Fibroblast of lung (primary cell): ENCODE results near the gene RB1. TPM values are rescaled to one million over a fixed set of nuclear protein-coding genes. Genes with fewer than 3 reads are reported as not detected.

Experiments used
- DNase-seq, 2 donors: peaks; one replicate each; pipeline versions ENCODE4 v3.0.0 to v3.0.0-alpha.2; 2010; ENCODE audit warnings: low read depth in 2 of 2
- H2AFZ ChIP-seq: 2 replicates; pipeline ENCODE4 v1.5.1; 2012; ENCODE audit warnings: low read length, control low read depth, inconsistent platforms
- H3K27ac ChIP-seq: 2 replicates; pipeline ENCODE4 v1.5.1; 2011; ENCODE audit warnings: low read length, control low read depth; ENCODE audit not compliant: insufficient read depth
- H3K27me3 ChIP-seq: 2 replicates; pipeline ENCODE4 v1.5.1; 2011; ENCODE audit warnings: mild to moderate bottlenecking, low read length; ENCODE audit not compliant: control insufficient read depth, insufficient read depth
- H3K36me3 ChIP-seq: 2 replicates; pipeline ENCODE4 v1.5.1; 2011; ENCODE audit warnings: low read length; ENCODE audit not compliant: control insufficient read depth, insufficient read depth
- H3K4me1 ChIP-seq: 2 replicates; pipeline ENCODE4 v1.5.1; 2011; ENCODE audit warnings: low read length; ENCODE audit not compliant: control insufficient read depth, insufficient read depth; ENCODE audit errors: extremely low read depth
- H3K4me2 ChIP-seq: 2 replicates; pipeline ENCODE4 v1.5.1; 2011; ENCODE audit warnings: low read length, control low read depth; ENCODE audit not compliant: insufficient read depth; ENCODE audit errors: extremely low read depth
- H3K4me3 ChIP-seq, 4 experiments: fragments of 200-600 bp in 1 of 4; sonication (generic) in 1 of 4; replicated peaks in 1 of 4; 2 replicates each; pipeline ENCODE4 v1.5.1; 2011 to 2016; ENCODE audit warnings: low read length in 4 of 4, low read depth in 3 of 4, mild to moderate bottlenecking in 3 of 4, control low read depth in 2 of 4, inconsistent platforms in 1 of 4, mixed read lengths in 1 of 4; ENCODE audit not compliant: insufficient read depth in 1 of 4; ENCODE audit errors: control extremely low read depth in 1 of 4
- H3K79me2 ChIP-seq: 2 replicates; pipeline ENCODE4 v1.5.1; 2012; ENCODE audit warnings: mild to moderate bottlenecking, low read length, inconsistent platforms; ENCODE audit not compliant: control insufficient read depth, insufficient read depth
- H3K9ac ChIP-seq: 2 replicates; pipeline ENCODE4 v1.5.1; 2011; ENCODE audit warnings: mild to moderate bottlenecking, low read length, control low read depth; ENCODE audit not compliant: insufficient read depth
- H3K9me3 ChIP-seq: 2 replicates; pipeline ENCODE4 v1.5.1; 2012; ENCODE audit warnings: low read depth, low read length; ENCODE audit not compliant: control insufficient read depth, insufficient read depth
- H4K20me1 ChIP-seq: 2 replicates; pipeline ENCODE4 v1.5.1; 2011; ENCODE audit warnings: low read length; ENCODE audit not compliant: control insufficient read depth, insufficient read depth; ENCODE audit errors: extremely low read depth
- CTCF ChIP-seq, 2 donors: IDR thresholded peaks in 1 of 2; conservative IDR thresholded peaks in 1 of 2; 1 replicate in 1 of 2; 2 replicates in 1 of 2; pipeline ENCODE4 v1.5.1; 2011 to 2012; ENCODE audit warnings: low read length in 2 of 2, control low read depth in 1 of 2, inconsistent platforms in 1 of 2, low read depth in 1 of 2, mild to moderate bottlenecking in 1 of 2
- EZH2 ChIP-seq: IDR thresholded peaks from 2 replicates; pipeline ENCODE4 v1.5.1; 2012; ENCODE audit warnings: low read length, control low read depth, mild to moderate bottlenecking; ENCODE audit errors: missing control alignments
- polyA plus RNA-seq, 2 donors: library from polyadenylated mRNA; depleted of rRNA in 1 of 2; stranded (reverse) in 1 of 2; unstranded in 1 of 2; fragments of >200 nt; gene quantifications; 2 replicates each; pipeline ENCODE4 v1.2.1, GENCODE V29; 2011 to 2012; ENCODE audit warnings: missing spikeins in 1 of 2
- total RNA-seq: library from RNA; depleted of rRNA; stranded (reverse); fragments of >200 nt; gene quantifications from 2 replicates; pipeline ENCODE4 v1.2.1, GENCODE V29; 2014

RB1 gene
- total and polyA plus RNA-seq, 2 donors (not counting 1 experiment from before 2014, with no cell fraction given): 31.9 to 39.7 TPM

GRCh38 chr13:48344264-48344663 is 40.7 kb downstream of the RB1 start:
- no peaks in the 10 kb centered on the region for H3K36me3 ChIP-seq
- H3K4me1 ChIP-seq: no peaks in the 10 kb centered on the region
- no peaks in the 10 kb centered on the region for H4K20me1 ChIP-seq
- no peak overlapping the region for H3K27ac ChIP-seq
- DNase-seq: no peak
- no peak overlapping the region for H3K4me3 ChIP-seq
- H3K27me3 ChIP-seq: no peaks in the 10 kb centered on the region
- H3K4me2 ChIP-seq: no peak overlapping the region
- H3K9me3 ChIP-seq: no peaks in the 10 kb centered on the region
- H2AFZ ChIP-seq: no peak overlapping the region
- no peaks in the 10 kb centered on the region for H3K79me2 ChIP-seq
- TF ChIP-seq CTCF (conservative IDR thresholded peaks at IDR 0.05 in 1 of 2, IDR thresholded peaks at IDR 0.05 in 1 of 2; ENCODE audit: low read depth in 1 of 2, low read length in 2 of 2) (no peak), EZH2 (no peak)
- H3K9ac ChIP-seq: no peak overlapping the region

- DNase-seq: no peak
- Histone ChIP-seq H3K27ac (no peak overlapping the region), H3K4me3 (no peak overlapping the region), H3K9me3 (no peaks in the 10 kb centered on the region), H3K36me3 (no peaks in the 10 kb centered on the region), H2AFZ (no peak overlapping the region), H3K4me2 (no peak overlapping the region), H3K9ac (no peak overlapping the region), H3K4me1 (no peaks in the 10 kb centered on the region), H3K27me3 (no peaks in the 10 kb centered on the region), H3K79me2 (no peaks in the 10 kb centered on the region), H4K20me1 (no peaks in the 10 kb centered on the region)
- TF ChIP-seq CTCF (conservative IDR thresholded peaks at IDR 0.05 in 1 of 2, IDR thresholded peaks at IDR 0.05 in 1 of 2; ENCODE audit: low read depth in 1 of 2, low read length in 2 of 2): no peak
- TF ChIP-seq EZH2: no peak
Measured at GRCh38 chr13:48346583-48346982, 43.0 kb downstream of the RB1 start.

GRCh38 chr13:48349525-48349924 is 46.0 kb downstream of the RB1 start:
- no peak for TF ChIP-seq CTCF (conservative IDR thresholded peaks at IDR 0.05 in 1 of 2, IDR thresholded peaks at IDR 0.05 in 1 of 2; ENCODE audit: low read depth in 1 of 2, low read length in 2 of 2)
- no peak for TF ChIP-seq EZH2
- Histone ChIP-seq H3K27me3 (no peaks in the 10 kb centered on the region), H3K9ac (no peak overlapping the region), H3K4me1 (no peaks in the 10 kb centered on the region), H3K79me2 (no peaks in the 10 kb centered on the region), H4K20me1 (no peaks in the 10 kb centered on the region), H3K4me2 (no peak overlapping the region), H3K27ac (no peak overlapping the region), H3K36me3 (no peaks in the 10 kb centered on the region), H3K9me3 (no peaks in the 10 kb centered on the region), H3K4me3 (no peak overlapping the region), H2AFZ (no peak overlapping the region)
- no peak for DNase-seq
